Central memory CD8-positive, alpha-beta T cell (primary cell): ENCODE data around the gene TPSAB1.
"Not testable (repeated sequence)": the region's sequence is repeated elsewhere in the genome, so short reads cannot be mapped to it uniquely, and the experiment has no call there.

Experiments
- ATAC-seq: fragments of 150-1000 bp; cut with Tn5 transposase; replicated peaks from 2 replicates; pipeline ENCODE4 v1.10.0; 2022; ENCODE audit warnings: mild to moderate bottlenecking, moderate FRiP score, moderate number of reproducible peaks; ENCODE audit not compliant: poor library complexity, severe bottlenecking; ENCODE audit errors: extremely low read depth
- DNase-seq, 2 donors: peaks; one replicate each; pipeline ENCODE4 v3.0.0; 2021; ENCODE audit warnings: low spot score in 2 of 2
- H3K27ac Mint-ChIP-seq: one replicate; pipeline ENCODE4 v1.8.0; 2022; ENCODE audit warnings: low read depth, mild to moderate bottlenecking, moderate library complexity, mixed read lengths
- H3K27me3 Mint-ChIP-seq: one replicate; pipeline ENCODE4 v1.8.0; 2022; ENCODE audit warnings: mixed read lengths
- H3K36me3 Mint-ChIP-seq: one replicate; pipeline ENCODE4 v1.8.0; 2022; ENCODE audit warnings: mild to moderate bottlenecking, moderate library complexity, mixed read lengths; ENCODE audit not compliant: insufficient read depth
- H3K4me1 Mint-ChIP-seq: one replicate; pipeline ENCODE4 v1.8.0; 2022; ENCODE audit warnings: mixed read lengths
- H3K4me3 Mint-ChIP-seq: one replicate; pipeline ENCODE4 v1.8.0; 2022; ENCODE audit warnings: mild to moderate bottlenecking, moderate library complexity, mixed read lengths
- H3K9me3 Mint-ChIP-seq: one replicate; pipeline ENCODE4 v1.8.0; 2022; ENCODE audit warnings: mixed read lengths

The TPSAB1 gene

GRCh38 chr16:1240436-1240835 lies at the start of gene TPSAB1:
TPSAB1 (plus strand) TSS chr16:1240705; CDS start chr16:1240939, 234 bp downstream.
- not testable (repeated sequence) for H3K4me1 Mint-ChIP-seq, H3K27ac Mint-ChIP-seq, H3K4me3 Mint-ChIP-seq, H3K27me3 Mint-ChIP-seq, ATAC-seq, H3K36me3 Mint-ChIP-seq, H3K9me3 Mint-ChIP-seq, DNase-seq

DNA sequence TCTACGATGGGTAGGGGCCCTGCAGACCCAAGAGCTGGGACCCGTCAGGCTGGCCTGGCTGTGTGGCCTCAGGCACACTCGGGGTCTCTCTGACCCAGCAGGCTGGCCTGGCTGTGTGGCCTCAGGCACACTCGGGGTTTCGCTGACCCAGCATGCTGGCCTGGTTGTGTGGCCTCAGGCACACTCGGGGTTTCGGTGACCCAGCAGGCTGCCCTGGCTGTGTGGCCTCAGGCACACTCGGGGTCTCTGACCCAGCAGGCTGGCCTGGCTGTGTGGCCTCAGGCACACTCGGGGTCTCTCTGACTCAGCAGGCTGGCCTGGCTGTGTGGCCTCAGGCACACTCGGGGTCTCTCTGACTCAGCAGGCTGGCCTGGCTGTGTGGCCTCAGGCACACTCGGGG lies 49.7 kb upstream of the TPSAB1 start:
- not testable (repeated sequence) for H3K27me3 Mint-ChIP-seq, H3K4me3 Mint-ChIP-seq, DNase-seq, H3K36me3 Mint-ChIP-seq, H3K4me1 Mint-ChIP-seq, H3K27ac Mint-ChIP-seq, ATAC-seq, H3K9me3 Mint-ChIP-seq

DNA sequence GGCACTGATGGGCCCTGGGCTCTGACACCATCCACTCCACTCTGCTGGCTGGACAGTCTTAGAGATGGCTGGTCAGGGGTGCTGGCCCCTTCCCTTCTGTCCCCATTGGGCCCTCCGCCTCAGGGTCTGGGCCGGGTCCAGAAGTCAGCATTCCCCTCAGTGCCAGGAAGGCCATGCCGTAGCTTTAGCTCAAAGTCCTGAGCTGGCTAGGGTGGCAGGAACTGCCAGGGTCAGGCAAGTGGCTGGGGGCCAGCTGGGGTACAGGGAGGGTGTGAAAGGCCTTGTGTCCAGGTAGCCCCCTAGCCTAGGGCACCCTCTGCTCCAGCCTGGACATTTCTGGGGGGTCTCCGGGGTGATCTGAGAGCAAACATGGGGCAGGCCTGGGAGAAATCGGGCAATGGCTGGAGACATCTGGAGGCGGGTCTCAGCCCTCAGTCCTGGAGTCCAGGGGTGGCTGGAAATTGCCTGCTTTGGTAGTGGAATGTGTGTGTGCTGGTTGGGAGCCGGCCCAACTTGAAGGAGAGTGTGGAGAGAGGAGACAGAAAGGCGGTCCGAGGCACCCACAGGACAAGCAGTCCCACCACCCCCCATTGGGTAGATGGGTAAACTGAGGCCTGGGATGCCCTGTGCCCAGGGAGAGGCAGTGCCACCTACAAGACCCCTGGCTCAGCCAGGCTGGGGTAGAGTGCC lies 48.0 kb upstream of the TPSAB1 start:
- H3K4me3 Mint-ChIP-seq = no peak overlapping the region
- DNase-seq (no peak), ATAC-seq (no peak)
- H3K27ac Mint-ChIP-seq = no peak overlapping the region
- H3K36me3 Mint-ChIP-seq = no peaks in the 10 kb centered on the region
- H3K27me3 Mint-ChIP-seq = no peaks in the 10 kb centered on the region
- no peaks in the 10 kb centered on the region for H3K9me3 Mint-ChIP-seq
- H3K4me1 Mint-ChIP-seq = no peaks in the 10 kb centered on the region

GRCh38 chr16:1193143-1193824 lies 47.2 kb upstream of the TPSAB1 start:
- DNase-seq (no peak), ATAC-seq (no peak)
- Mint-ChIP-seq H3K27ac (no peak overlapping the region), H3K36me3 (no peaks in the 10 kb centered on the region), H3K4me3 (no peak overlapping the region), H3K4me1 (no peaks in the 10 kb centered on the region), H3K27me3 (no peaks in the 10 kb centered on the region), H3K9me3 (no peaks in the 10 kb centered on the region)

GRCh38 chr16:1193825-1194581 lies 46.5 kb upstream of the TPSAB1 start:
- Mint-ChIP-seq H3K36me3 (no peaks in the 10 kb centered on the region), H3K27ac (no peak overlapping the region), H3K4me3 (no peak overlapping the region), H3K27me3 (no peaks in the 10 kb centered on the region), H3K4me1 (no peaks in the 10 kb centered on the region), H3K9me3 (no peaks in the 10 kb centered on the region)
- no peak for DNase-seq
- ATAC-seq = no peak

DNA sequence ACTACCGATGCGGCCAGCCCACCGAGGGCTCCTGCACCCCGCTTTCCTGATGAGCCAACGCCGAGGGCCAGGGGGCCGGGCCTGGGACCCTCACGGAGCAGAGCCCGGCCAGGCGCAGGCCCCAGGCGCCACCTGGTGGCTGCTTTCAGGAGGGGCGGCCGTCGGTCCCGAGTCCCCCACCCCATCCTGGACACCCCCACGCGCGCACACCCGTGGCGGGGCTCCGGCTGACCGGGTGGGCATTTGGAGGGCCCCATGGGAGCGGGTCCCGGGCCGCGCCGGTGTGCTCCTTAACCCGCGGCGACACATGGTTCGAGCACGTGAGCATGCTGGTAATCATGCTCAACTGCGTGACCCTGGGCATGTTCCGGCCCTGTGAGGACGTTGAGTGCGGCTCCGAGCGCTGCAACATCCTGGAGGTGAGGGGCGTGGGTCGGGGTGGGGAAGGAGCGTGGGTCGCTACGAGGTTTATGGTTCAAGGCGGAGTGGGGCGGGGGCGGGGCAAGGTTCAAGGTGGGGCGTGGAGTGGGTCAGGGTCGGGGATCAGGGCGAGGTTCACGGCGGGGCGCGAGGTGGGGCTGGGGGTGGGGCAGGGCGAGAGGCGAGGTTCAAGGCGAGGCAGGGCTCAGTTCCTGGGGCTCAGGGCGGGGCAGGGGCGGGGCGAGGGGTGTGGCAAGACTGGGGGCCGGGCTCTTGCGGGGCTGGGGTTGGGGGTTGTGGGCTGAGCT lies 45.7 kb upstream of the TPSAB1 start:
- ATAC-seq = no peak
- peaks cover 2% of the 10 kb centered on the region for H3K4me1 Mint-ChIP-seq
- no peaks in the 10 kb centered on the region for H3K27me3 Mint-ChIP-seq
- H3K4me3 Mint-ChIP-seq = no peak overlapping the region
- H3K27ac Mint-ChIP-seq = no peak overlapping the region
- peaks cover 3% of the 10 kb centered on the region for H3K9me3 Mint-ChIP-seq
- peaks cover 2% of the 10 kb centered on the region for H3K36me3 Mint-ChIP-seq
- no peak for DNase-seq

- Mint-ChIP-seq H3K4me3 (no peak overlapping the region), H3K27me3 (no peaks in the 10 kb centered on the region), H3K4me1 (peaks cover 5% of the 10 kb centered on the region), H3K27ac (no peak overlapping the region), H3K36me3 (peaks cover 2% of the 10 kb centered on the region), H3K9me3 (peaks cover 5% of the 10 kb centered on the region)
- DNase-seq = no peak
- no peak for ATAC-seq
Measured at GRCh38 chr16:1195393-1195666, 45.2 kb upstream of the TPSAB1 start.

DNA sequence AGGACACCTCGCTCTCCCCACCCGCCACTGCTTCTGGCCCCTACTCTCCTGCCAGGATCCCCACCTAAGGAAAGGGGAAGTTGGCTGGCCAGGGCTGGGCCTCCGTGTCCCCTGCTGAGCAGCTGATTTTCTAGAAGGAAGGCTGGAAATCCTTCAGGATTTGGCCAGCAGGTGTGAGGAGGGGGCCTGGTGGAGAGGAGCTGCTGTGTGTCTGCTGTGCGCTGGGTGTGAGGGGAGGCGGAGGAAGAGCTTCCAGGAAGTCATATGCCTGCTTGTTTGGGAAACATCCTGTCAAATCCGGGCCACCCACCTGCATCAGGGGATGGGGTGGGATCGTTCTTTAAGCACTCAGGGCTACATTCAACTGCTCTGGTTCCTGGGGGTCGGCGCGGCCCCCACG lies 44.0 kb upstream of the TPSAB1 start:
- no peak overlapping the region for H3K4me3 Mint-ChIP-seq
- H3K9me3 Mint-ChIP-seq = peaks cover 5% of the 10 kb centered on the region
- peaks cover 2% of the 10 kb centered on the region for H3K36me3 Mint-ChIP-seq
- no peak for DNase-seq
- ATAC-seq = no peak
- H3K27ac Mint-ChIP-seq = no peak overlapping the region
- H3K4me1 Mint-ChIP-seq = peaks cover 5% of the 10 kb centered on the region
- H3K27me3 Mint-ChIP-seq = no peaks in the 10 kb centered on the region

DNA sequence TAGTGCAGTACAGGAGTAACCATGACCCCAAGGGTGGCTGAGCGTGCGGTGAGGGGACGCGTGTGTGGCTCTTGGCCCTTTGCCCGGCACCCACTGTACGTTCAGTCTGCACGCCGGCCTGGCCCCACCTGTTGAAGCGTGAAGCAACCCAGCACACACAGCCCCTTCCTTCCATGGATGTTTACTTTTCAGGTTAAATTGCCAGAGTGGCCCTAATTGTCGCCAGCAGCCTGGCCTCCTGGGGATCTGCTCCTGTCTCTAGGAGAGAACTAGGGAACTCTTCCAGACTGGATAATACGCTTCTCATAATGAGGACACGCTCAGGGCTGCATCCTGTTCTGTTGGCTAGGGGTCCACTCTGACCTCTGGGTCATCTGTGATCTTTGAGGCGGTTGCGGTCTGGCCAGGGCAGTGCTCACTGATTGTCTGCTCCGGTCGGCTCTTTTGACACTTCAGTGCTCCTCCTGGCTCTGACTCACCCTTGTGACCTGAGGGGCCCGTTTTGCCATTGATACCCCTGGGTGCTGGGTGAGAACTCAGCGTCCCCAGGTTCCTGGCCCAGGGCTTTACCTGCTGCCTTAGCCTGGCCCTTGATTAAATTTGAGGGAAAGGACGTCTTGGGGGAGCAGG lies 43.2 kb upstream of the TPSAB1 start:
- ATAC-seq = no peak
- Mint-ChIP-seq H3K9me3 (peaks cover 5% of the 10 kb centered on the region), H3K4me3 (no peak overlapping the region), H3K27ac (no peak overlapping the region), H3K4me1 (peaks cover 5% of the 10 kb centered on the region), H3K27me3 (no peaks in the 10 kb centered on the region), H3K36me3 (peaks cover 2% of the 10 kb centered on the region)
- no peak for DNase-seq

- no peak overlapping the region for H3K27ac Mint-ChIP-seq
- peaks cover 2% of the 10 kb centered on the region for H3K36me3 Mint-ChIP-seq
- peaks cover 5% of the 10 kb centered on the region for H3K4me1 Mint-ChIP-seq
- ATAC-seq (no peak), DNase-seq (no peak)
- no peak overlapping the region for H3K4me3 Mint-ChIP-seq
- peaks cover 5% of the 10 kb centered on the region for H3K9me3 Mint-ChIP-seq
- H3K27me3 Mint-ChIP-seq = no peaks in the 10 kb centered on the region
Measured at GRCh38 chr16:1198194-1198593, 42.3 kb upstream of the TPSAB1 start.

GRCh38 chr16:1198671-1199346 lies 41.7 kb upstream of the TPSAB1 start:
- ATAC-seq, H3K36me3 Mint-ChIP-seq, DNase-seq, H3K27ac Mint-ChIP-seq, H3K4me3 Mint-ChIP-seq, H3K9me3 Mint-ChIP-seq, H3K4me1 Mint-ChIP-seq, H3K27me3 Mint-ChIP-seq: not testable (repeated sequence)
